Embryonic facial prominence (tissue), 1 donor: Measurements from ENCODE around the gene HSPB1.
"Not testable (repeated sequence)": the region's sequence is repeated elsewhere in the genome, so short reads cannot be mapped to it uniquely, and the experiment has no call there.

Experiments used
- DNase-seq: peaks from one replicate; pipeline ENCODE4 v3.0.0-alpha.2; 2016; ENCODE audit errors: extremely low spot score

HSPB1 gene

GRCh38 chr7:76281706-76282343 is 20.6 kb upstream of the HSPB1 start:
- DNase-seq, result no peak

DNA sequence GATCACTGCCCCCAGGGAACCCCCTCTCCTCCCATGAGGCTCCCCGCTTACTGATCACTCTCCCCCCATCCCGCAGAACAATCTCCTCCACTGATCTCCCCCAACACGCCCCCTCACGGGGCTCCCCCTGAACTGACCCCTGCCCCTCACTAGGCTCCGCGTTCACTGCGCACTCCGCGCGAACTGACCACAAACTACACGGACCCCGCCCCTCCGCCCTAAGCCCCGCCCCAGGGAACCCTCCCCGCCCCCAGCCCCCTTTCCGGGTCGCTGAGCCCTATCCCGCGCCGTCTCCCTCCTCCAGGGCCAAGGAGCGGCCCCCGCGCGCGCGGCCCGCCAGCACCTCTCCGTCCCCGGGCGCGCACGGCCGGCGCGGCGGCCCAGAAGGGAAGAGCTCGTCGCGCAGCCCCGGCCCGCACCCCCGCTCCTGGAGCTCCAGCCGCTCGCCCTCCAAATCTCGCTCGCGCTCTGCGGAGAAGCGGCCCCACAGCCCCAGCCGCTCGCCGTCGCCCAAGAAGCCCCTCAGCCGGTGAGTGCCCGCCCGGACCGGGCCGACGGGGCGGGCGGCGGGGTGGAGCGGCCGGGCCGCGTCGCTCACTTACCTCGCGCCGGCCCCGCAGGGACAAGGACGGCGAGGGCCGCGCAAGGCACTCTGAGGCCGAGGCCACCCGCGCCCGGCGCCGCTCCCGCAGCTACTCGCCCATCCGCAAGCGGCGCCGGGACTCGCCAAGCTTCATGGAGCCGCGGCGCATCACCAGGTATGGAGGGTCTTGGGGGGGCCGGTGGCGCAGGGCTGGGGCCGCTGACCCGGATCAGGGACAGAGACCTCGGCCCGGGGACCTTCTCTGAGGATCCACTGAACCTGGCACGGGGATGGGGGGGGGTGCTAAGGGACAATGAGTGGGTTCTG is 19.9 kb upstream of the HSPB1 start:
- DNase-seq, result no peak

DNA sequence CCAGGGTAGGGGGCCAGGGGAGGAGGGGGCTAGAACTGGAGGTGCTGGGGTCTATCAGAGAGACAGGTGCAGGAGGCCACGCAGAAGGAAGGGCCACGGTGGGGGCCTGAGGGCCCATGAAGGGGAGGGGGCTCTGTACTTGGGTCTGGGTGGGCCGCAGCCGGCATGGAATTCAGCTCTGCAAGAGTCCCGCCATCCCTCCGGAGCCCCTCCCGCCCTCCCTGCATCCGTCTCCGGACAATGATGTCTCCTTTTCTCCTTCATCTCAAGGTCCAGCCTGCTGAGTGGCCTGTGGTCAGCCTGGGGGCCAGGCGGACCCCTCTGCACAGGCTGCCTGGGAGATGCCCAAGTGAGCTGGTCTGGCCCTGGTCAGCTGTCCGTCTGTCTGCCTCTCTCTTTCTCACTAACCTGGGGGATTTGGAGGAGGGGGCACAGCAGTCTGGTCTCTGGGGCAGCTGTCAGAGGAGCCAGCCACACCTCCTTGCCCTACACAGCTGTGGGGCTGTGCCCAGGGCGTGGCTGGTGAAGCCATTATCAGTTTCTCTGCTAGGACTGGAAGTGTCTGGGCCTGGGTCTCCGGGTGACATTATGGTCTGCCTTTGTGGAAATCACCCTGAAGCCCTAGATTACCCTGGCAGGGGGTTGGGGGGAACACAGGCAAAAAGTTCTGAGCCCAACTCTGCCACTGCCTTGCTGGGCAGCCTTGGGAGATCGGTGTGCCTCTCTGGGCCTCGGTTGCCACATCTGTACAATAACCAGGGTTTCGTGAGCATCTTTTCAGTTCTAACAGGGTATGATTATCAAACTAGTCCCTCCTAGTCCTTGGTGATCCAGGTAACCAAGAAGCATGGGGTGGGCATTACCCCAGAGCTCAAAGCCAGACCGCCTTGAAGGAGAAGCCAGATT is 19.0 kb upstream of the HSPB1 start:
- DNase-seq, result no peak

GRCh38 chr7:76285604-76286374 is 16.7 kb upstream of the HSPB1 start:
- DNase-seq, result no peak

DNA sequence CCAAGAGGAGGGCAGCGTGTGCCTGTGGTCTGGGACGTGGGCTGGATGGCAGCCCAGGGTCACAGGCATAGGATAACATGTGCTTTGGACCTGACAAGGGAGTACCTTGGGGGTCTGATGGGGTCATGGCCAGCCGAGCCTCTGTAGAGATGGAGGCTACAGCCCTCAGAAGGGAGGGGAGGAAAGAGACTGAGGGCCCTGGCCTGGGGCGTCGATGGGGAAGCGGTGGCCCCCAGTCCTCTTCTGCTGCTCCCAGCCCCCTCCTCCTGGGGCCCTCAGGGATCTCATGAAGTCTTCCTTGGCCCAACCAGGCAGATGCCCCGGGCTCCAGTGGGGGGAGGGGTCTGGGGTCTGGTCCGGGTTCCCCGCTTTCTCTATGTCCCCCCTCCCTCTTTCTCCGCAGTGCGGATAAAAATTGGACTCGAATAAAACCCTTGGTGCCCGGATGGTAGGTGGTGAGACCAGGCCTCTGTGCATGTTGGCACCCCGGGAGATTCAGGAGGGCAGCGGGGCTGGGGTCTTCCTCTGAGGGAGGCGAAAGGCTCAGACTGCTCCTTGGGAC is 15.6 kb upstream of the HSPB1 start:
- DNase-seq, result no peak

DNA sequence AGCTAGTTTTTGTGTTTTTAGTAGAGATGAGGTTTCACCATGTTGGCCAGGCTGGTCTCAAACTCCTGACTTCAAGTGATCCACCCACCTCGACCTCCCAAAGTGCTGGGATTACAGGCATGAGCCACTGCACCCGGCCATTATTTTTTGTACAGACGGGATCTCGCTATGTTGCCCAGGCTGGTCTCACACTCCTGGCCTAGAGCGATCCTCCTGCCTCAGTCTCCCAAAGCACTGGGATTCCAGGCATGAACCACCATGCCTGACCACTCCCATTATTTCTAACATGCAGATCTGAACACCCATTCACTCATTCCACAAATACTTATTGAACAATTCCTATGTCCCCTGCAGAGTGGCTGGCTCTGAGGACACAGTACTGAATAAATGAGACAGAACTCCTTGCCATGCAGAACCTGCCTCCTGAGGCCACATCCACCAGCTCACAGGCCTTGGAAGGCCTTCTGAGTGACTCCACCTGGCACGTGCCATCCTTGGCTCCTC is 11.6 kb upstream of the HSPB1 start:
- not testable (repeated sequence) for DNase-seq

DNA sequence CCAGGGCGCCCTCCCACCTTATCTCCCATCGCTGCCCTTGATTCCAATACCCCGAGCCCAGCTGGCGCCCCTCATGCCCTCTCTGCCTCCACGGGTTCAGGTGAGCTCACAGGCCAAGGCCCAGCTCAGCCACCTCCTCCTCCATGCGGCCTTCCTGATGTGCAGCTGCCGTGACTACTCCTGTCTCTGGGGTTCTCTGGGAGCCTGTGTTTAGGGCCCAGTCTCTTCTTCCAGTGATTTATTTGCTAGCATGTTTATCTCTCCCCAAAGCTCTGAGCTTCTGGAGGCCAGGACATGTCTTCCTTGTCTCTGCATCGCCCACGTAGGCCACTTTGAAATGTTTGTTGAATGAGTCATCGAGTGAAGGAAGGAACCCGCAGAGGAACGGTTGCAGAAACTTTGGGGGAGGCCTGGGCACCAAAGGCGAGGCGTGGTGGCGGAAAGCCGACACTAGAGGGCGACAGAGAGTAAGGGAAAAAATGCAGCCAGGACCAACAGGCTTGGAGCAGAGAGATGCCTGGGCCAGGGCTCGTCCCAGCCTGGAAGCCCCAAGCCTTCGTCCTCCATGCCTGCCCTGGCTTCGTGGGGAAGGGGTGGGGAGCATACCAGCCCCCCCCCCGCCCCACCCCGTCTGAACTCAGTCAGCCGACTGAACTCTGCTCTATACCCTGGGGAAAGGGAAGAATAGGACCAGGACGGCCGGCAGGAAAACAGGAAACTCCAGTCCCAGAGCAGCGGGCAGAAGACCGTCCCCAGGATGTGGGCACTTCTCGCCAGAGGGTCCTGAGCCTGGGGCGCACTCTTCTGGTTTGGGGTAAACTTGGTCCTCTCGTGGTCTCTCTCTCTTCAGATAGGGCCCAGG is 10.9 kb upstream of the HSPB1 start:
- DNase-seq, result peak; percentile 71

DNA sequence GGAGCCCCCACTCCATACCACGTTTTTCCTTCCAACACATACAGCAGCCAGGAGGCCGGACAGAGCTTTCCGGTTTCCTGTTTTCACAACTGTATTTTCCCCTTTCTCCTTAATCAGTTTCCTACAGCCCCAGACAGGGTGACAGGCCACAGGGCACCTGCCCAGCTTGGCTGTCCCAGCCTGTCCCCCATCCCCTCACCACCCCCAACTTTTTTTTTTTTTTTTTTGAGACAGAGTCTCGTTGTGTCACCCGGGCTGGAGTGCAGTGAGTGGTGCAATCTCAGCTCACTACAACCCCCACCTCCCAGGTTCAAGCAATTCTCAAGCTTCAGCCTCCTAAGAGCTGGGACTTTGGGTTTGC is 10.3 kb upstream of the HSPB1 start:
- no peak for DNase-seq

DNA sequence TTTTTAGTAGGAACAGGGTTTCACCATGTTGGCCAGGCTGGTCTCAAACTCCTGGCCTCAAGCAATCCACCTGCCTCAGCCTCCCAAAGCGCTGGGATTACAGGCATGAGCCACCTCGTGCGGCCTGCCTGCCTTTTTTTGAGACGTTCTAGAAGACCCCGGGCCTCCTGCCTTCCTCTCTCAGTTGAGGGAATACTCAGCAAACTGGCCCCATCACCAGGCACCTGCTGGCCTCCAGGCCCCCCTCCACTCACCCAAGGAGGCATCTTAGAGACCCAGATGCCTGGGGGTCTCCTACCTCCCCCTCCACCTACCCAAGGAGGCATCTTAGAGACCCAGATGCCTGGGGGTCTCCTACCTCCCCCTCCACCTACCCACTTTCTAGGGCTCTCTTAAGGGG is 9.6 kb upstream of the HSPB1 start:
- DNase-seq, result not testable (repeated sequence)

DNA sequence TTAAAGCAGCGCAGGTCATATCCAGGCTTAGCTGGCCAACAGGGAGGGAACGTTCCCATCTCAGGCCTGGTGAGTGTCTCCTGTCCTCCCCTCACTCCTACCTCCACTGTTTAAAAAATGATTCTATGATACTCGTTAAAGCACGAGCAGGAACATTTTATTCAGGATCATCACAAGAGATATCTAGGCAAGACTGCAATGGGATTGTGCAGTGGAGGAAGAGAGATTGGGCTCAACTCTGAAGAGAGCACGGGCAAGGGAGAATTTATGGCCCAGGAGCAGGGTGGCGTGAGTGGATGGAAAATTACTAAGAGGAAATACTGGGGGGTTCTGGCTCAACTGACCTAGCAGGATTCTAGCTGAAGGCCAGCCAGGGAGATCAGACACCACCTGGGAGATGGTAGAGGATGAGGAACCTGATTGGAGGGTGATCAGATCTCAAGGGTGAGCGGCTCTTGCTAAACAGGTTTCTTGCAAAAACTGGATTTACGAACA is 9.0 kb upstream of the HSPB1 start:
- no peak for DNase-seq

GRCh38 chr7:76294344-76295024 is 8.0 kb upstream of the HSPB1 start:
- DNase-seq, result no peak

- no peak for DNase-seq
Measured at GRCh38 chr7:76296743-76297740, 5.4 kb upstream of the HSPB1 start.

- no peak for DNase-seq
Measured at GRCh38 chr7:76300166-76300731, 2.2 kb upstream of the HSPB1 start.

DNA sequence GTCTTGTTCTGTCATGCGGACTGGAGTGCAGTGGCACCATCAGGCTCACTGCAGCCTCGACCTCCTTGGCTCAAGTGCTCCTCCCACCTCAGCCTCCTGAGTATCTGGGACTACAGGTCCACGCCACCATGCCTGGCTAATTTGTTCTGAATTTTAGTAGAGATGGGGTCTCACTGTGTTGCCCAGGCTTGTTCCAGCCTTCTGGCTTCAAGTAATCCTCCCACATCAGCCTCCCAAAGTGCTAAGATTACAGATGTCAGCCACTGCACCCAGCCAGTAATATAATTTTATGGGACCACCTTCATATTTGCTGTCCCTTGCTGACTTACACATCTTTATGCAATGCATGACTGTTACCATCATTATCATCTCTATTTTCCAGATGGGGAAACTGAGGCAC is 1.5 kb upstream of the HSPB1 start:
- DNase-seq, result no peak

DNA sequence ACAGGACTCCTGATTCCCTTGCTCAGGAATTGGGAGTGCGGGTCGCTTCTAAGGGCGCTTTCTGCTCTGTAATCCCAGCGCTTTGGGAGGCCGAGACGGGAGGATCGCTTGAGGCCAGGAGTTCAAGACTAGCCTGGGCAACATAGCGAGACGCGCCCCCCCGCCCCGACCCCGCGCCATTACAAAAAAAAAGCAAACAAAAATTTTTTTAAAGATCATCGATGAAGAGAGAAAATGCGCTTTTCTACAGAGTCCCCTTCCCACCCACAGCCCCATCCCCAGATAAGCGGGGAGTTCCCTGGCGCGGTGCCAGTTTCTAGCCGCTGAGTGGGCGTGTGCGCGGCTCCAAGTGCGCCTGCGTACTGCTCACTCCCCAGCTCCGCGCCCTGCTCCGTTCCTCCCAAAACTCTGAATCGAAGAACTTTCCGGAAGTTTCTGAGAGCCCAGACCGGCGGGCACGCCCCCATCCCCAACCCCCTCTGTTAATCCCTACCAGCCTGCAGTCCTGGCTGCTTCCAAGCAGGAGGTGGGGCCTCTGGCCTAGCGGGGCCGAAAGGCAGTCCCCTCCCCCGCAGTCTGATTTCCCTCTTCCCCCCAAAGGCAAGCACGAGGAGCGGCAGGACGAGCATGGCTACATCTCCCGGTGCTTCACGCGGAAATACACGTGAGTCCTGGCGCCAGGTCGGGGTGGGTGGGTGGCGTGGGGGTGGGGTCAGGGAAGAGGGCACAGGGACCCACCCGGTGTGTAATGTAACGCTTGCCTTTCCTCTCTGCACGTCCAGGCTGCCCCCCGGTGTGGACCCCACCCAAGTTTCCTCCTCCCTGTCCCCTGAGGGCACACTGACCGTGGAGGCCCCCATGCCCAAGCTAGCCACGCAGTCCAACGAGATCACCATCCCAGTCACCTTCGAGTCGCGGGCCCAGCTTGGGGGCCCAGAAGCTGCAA is 1.0 kb downstream of the HSPB1 start:
- peak; percentile 94 for DNase-seq

DNA sequence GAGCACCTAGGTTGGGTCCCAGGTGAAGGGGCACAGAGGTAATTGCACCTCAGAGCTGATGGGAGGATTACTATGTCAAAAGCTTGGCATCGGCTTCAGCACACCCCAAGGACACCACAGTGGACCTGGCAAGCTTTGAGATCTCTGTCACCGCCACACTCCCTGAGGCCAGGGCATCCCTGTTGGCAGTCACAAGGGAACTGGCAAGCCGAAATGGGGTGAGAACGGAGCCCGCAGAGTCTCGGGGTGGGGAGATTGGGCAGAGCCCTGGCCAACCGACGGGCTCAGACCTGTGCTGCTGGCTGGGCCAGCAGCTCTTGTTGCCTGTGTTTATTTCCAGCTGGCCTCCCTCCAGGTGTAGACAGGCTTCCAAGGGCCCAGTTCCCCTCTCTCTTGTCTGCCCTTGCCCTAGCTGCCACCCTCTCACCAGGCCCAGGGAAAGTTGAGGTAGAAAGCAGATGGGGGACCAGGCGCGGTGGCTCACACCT is 2.5 kb downstream of the HSPB1 start:
- no peak for DNase-seq
